ENCODE data around the gene RNU6-9. TPM values are rescaled to one million over a fixed set of nuclear protein-coding genes. Genes with fewer than 3 reads are reported as not detected.
A peak's percentile ranks its signal among the peaks of the same experiment; 100 is the strongest.

The RNU6-9 gene
- total and polyA plus RNA-seq, 2 of the 13 experiments (the other 11 are each of a cell fraction or from before 2014, with no cell fraction given), result under 0.01 TPM; not detected in 1

GRCh38 chr19:843836-844545, 49.3 kb upstream of the RNU6-9 start:
- ChIA-PET POLR2A (no interaction called here), CTCF (ENCODE audit: low intra/inter-chr PET ratio, low total read pairs) (no interaction called here)

More at GRCh38 chr19:843836-844545, 49.3 kb upstream of the RNU6-9 start:
- no peak for FAIRE-seq
- intact Hi-C loops (cut with micrococcal nuclease; ENCODE audit: unreplicated experiment), result no loop called here
- no peaks in the 10 kb centered on the region for H3K36me3 ChIP-seq (replicated peaks in 1 of 2; ENCODE audit: control insufficient read depth in 1 of 2, insufficient read depth in 2 of 2, low read length in 2 of 2)
- H3K9me3 ChIP-seq (ENCODE audit: low read length), result no peaks in the 10 kb centered on the region
- ATAC-seq, result no peak; the same call in 2 of the 3 replicates
- H3K9ac ChIP-seq (ENCODE audit: insufficient read depth, low read depth, low read length), result no peak overlapping the region
- WGBS (ENCODE audit: low lambda C conversion rate), result 10% methylated on average over 25 of the region's 70 CpGs
- H2AFZ ChIP-seq (ENCODE audit: low read length), result no peak overlapping the region
- no peaks in the 10 kb centered on the region for H3K79me2 ChIP-seq (ENCODE audit: insufficient read depth, low read length)
- DNase-seq (ENCODE audit: low spot score), result no peak
- in situ Hi-C loops (cut with HindIII; ENCODE audit: extremely low pct_ligation_motif_present, low pct_unique_long_range_greater_than_20kb), result no loop called here
- peaks cover 18 to 73% of the 10 kb centered on the region in 2 experiments for H3K27me3 ChIP-seq (ENCODE audit: control insufficient read depth in 1 of 2, insufficient read depth in 2 of 2, low read length in 2 of 2)
- no peak overlapping the region for H3K27ac ChIP-seq (ENCODE audit: extremely low read length, insufficient read depth, low read length)
- TF ChIP-seq NCOA5 (CRISPR knock-in tag; IDR thresholded peaks at IDR 0.05) (no peak), ZSCAN25 (CRISPR knock-in tag; IDR thresholded peaks at IDR 0.05) (peak; percentile 95; the same call in 1 of the 2 replicates), E2F2 (CRISPR knock-in tag; IDR thresholded peaks at IDR 0.05; ENCODE audit: borderline replicate concordance) (no peak), NBN (conservative IDR thresholded peaks at IDR 0.05) (no peak), ZKSCAN8 (CRISPR knock-in tag; IDR thresholded peaks at IDR 0.05; ENCODE audit: borderline replicate concordance) (peak; percentile 96), BATF2 (CRISPR knock-in tag; IDR thresholded peaks at IDR 0.05) (no peak), ZNF121 (CRISPR knock-in tag; IDR thresholded peaks at IDR 0.05) (0 out of 2 replicates have a peak, but pooled peaks have one; percentile 2), ZNF564 (CRISPR knock-in tag; IDR thresholded peaks at IDR 0.05) (no peak)
- peak overlapping the region; percentile 71 for H3K4me2 ChIP-seq (ENCODE audit: low read depth, low read length)
- no peaks in the 10 kb centered on the region for H4K20me1 ChIP-seq (ENCODE audit: insufficient read depth, low read length)
- peak overlapping the region in 2 of 3 experiments; percentile 19 to 64; a peak in 3 of 6 replicates for H3K4me3 ChIP-seq (replicated peaks in 1 of 3; ENCODE audit: insufficient read depth in 1 of 3, low read depth in 2 of 3, low read length in 3 of 3)
- peaks cover 29% of the 10 kb centered on the region for H3K4me1 ChIP-seq (ENCODE audit: insufficient read depth, low read length)
- no TSS peak for BruUV-seq (replicated peaks)

Measured in HepG2 (cell line).